HG03469 (cell line): ENCODE data around the gene IMPDH2.
"Not testable (repeated sequence)": the region's sequence is repeated elsewhere in the genome, so short reads cannot be mapped to it uniquely, and the experiment has no call there.

Source experiments
- ATAC-seq: cut with Tn5 transposase; IDR thresholded peaks from one replicate; pipeline ENCODE4 v1.9.1; 2021; ENCODE audit warnings: mild to moderate bottlenecking, moderate library complexity, moderate number of reproducible peaks; ENCODE audit not compliant: unreplicated experiment

The IMPDH2 gene

GRCh38 chr3:49021813-49022687 is 7.1 kb downstream of the IMPDH2 start, which contains the start of gene NDUFAF3:
Gene NDUFAF3, plus strand, starts transcription at chr3:49022121. Its CDS starts 24 bp downstream, at chr3:49022145.
- ATAC-seq, result peak; percentile 48

- peak; percentile 29 for ATAC-seq
These were observed 7.9 kb downstream of the IMPDH2 start for GRCh38 chr3:49021213-49021812.

GRCh38 chr3:49020330-49021212 is 8.6 kb downstream of the IMPDH2 start:
- no peak for ATAC-seq

GRCh38 chr3:49019941-49020329 is 9.3 kb downstream of the IMPDH2 start:
- no peak for ATAC-seq

GRCh38 chr3:49018707-49019006 is 10.5 kb downstream of the IMPDH2 start:
- no peak for ATAC-seq

GRCh38 chr3:49017971-49018706 is 11.1 kb downstream of the IMPDH2 start, which contains the start of gene DALRD3:
Gene DALRD3, minus strand, starts transcription at chr3:49018580. Its CDS starts 16 bp downstream, at chr3:49018564.
- no peak for ATAC-seq

GRCh38 chr3:49017229-49017970 is 11.8 kb downstream of the IMPDH2 start:
- ATAC-seq, result no peak

GRCh38 chr3:49016414-49017228 is 12.6 kb downstream of the IMPDH2 start:
- ATAC-seq, result no peak

GRCh38 chr3:49015765-49016164 is 13.4 kb downstream of the IMPDH2 start:
- ATAC-seq, result no peak

GRCh38 chr3:49015072-49015471 is 14.1 kb downstream of the IMPDH2 start:
- no peak for ATAC-seq

- ATAC-seq, result no peak
These were observed 15.2 kb downstream of the IMPDH2 start for GRCh38 chr3:49013738-49014660.

- ATAC-seq, result no peak
These were observed 16.0 kb downstream of the IMPDH2 start for GRCh38 chr3:49013113-49013737.

GRCh38 chr3:49012441-49013017 is 16.7 kb downstream of the IMPDH2 start:
- ATAC-seq, result no peak

- no peak for ATAC-seq
These were observed 19.8 kb downstream of the IMPDH2 start for GRCh38 chr3:49009396-49009795.

GRCh38 chr3:49008627-49009026 is 20.6 kb downstream of the IMPDH2 start:
- ATAC-seq, result not testable (repeated sequence)

- peak; percentile 23 for ATAC-seq
These were observed 21.2 kb downstream of the IMPDH2 start for GRCh38 chr3:49007771-49008528.
